ENCODE data around the gene CCND1.

DNA sequence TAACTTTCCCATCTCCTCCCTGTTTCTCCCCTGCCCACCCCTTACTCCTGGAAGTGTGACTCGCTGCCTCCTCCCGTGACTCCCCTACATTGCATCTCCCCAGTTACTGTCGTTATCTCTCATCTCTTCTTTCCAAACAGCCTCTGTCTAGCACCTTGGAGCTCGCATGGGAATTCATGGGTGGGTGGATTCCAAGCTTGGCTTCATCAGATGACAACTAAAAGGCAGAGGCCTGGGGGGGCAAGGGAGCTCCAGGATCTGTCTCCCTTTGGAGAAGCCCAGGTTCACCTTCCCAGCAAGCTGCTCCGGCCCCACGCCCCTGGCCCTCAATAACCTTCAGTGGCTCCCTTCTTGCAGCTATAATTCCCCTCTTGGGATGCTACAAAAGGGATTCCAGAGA is 6.9 kb upstream of the CCND1 start:
- TF ChIP-seq, protein P1, sequence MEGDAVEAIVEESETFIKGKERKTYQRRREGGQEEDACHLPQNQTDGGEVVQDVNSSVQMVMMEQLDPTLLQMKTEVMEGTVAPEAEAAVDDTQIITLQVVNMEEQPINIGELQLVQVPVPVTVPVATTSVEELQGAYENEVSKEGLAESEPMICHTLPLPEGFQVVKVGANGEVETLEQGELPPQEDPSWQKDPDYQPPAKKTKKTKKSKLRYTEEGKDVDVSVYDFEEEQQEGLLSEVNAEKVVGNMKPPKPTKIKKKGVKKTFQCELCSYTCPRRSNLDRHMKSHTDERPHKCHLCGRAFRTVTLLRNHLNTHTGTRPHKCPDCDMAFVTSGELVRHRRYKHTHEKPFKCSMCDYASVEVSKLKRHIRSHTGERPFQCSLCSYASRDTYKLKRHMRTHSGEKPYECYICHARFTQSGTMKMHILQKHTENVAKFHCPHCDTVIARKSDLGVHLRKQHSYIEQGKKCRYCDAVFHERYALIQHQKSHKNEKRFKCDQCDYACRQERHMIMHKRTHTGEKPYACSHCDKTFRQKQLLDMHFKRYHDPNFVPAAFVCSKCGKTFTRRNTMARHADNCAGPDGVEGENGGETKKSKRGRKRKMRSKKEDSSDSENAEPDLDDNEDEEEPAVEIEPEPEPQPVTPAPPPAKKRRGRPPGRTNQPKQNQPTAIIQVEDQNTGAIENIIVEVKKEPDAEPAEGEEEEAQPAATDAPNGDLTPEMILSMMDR (conservative IDR thresholded peaks at IDR 0.05; ENCODE audit: low read depth, low read length), result no peak
- TF ChIP-seq EZH2phosphoT487 (IDR thresholded peaks at IDR 0.05; ENCODE audit: borderline replicate concordance, low read length) (no peak), EZH2 (IDR thresholded peaks at IDR 0.05; ENCODE audit: low read length, unreplicated experiment) (no peak)

Data from PC-3 (cell line).